Posterior vena cava (tissue), 2 donors: ENCODE results near the gene POU2F1. TPM values are rescaled to one million over a fixed set of nuclear protein-coding genes. Genes with fewer than 3 reads are reported as not detected.
"Not testable (repeated sequence)": the region's sequence is repeated elsewhere in the genome, so short reads cannot be mapped to it uniquely, and the experiment has no call there.

Experiments used
- DNase-seq: peaks from one replicate; pipeline ENCODE4 v3.0.0-alpha.2; 2020; ENCODE audit warnings: low spot score
- intact Hi-C, 2 donors: fragments of 100-400 bp; cut with DNase I; formaldehyde crosslinking; loops; one replicate each; pipeline versions ENCODE4 v1.14.1 to v1.14.2; 2022 to 2023
- total RNA-seq, 2 donors: library from RNA; stranded (reverse); fragmentation: NEBNext Ultra II Directional; extraction: Animal tissue kit (Norgen Biotek cat#: 25700); gene quantifications; one replicate each; pipeline ENCODE4 v1.2.1, GENCODE V29; 2021
- donor health status: DM: yes; HTN: yes; CAD: no.
- donor health status: DM: yes; HTN: yes; CAD: no.

POU2F1 gene
- total RNA-seq, 2 donors from 2014 or later: 19.2 to 21.1 TPM

- no peak for DNase-seq
- intact Hi-C loops: no loop called here
Observed at GRCh38 chr1:167297222-167298214, 76.8 kb downstream of the POU2F1 start.

GRCh38 chr1:167298325-167298724 is 77.6 kb downstream of the POU2F1 start:
- DNase-seq: no peak
- intact Hi-C loops: no loop called here

GRCh38 chr1:167301355-167301754 is 80.7 kb downstream of the POU2F1 start:
- no peak for DNase-seq
- intact Hi-C loops: no loop called here

- intact Hi-C loops: no loop called here
- DNase-seq: no peak
Observed at GRCh38 chr1:167304165-167304564, 83.5 kb downstream of the POU2F1 start.

GRCh38 chr1:167305059-167305705 is 84.5 kb downstream of the POU2F1 start:
- intact Hi-C loops: no loop called here
- no peak for DNase-seq

- intact Hi-C loops: no loop called here
- DNase-seq: no peak
Observed at GRCh38 chr1:167305706-167306277, 85.1 kb downstream of the POU2F1 start.

GRCh38 chr1:167310732-167311131 is 90.0 kb downstream of the POU2F1 start:
- intact Hi-C loops: no loop called here

GRCh38 chr1:167312871-167313270 is 92.2 kb downstream of the POU2F1 start:
- DNase-seq: no peak
- intact Hi-C loops: no loop called here

More at GRCh38 chr1:167310732-167311131, 90.0 kb downstream of the POU2F1 start:
- DNase-seq: no peak

GRCh38 chr1:167314671-167315070 is 94.0 kb downstream of the POU2F1 start:
- DNase-seq: no peak
- intact Hi-C loops: no loop called here

GRCh38 chr1:167317463-167317862 is 96.8 kb downstream of the POU2F1 start:
- DNase-seq: no peak
- intact Hi-C loops: no loop called here

GRCh38 chr1:167319206-167319605 is 98.5 kb downstream of the POU2F1 start:
- DNase-seq, intact Hi-C loops: not testable (repeated sequence)

- no peak for DNase-seq
- intact Hi-C loops: no loop called here
Observed at GRCh38 chr1:167322483-167322882, 101.8 kb downstream of the POU2F1 start.

- no peak for DNase-seq
- intact Hi-C loops: no loop called here
Observed at GRCh38 chr1:167325151-167325550, 104.5 kb downstream of the POU2F1 start.

GRCh38 chr1:167328306-167328815 is 107.7 kb downstream of the POU2F1 start:
- intact Hi-C loops: no loop called here
- DNase-seq: no peak

GRCh38 chr1:167328816-167329483 is 108.3 kb downstream of the POU2F1 start:
- intact Hi-C loops: no loop called here
- DNase-seq: no peak

GRCh38 chr1:167330601-167331293 is 110.1 kb downstream of the POU2F1 start:
- intact Hi-C loops: no loop called here
- DNase-seq: no peak

- intact Hi-C loops: no loop called here
- no peak for DNase-seq
Observed at GRCh38 chr1:167331650-167332049, 111.0 kb downstream of the POU2F1 start.

- no peak for DNase-seq
- intact Hi-C loops: no loop called here
Observed at GRCh38 chr1:167332503-167332902, 111.8 kb downstream of the POU2F1 start.

- intact Hi-C loops: no loop called here
- no peak for DNase-seq
Observed at GRCh38 chr1:167333124-167333523, 112.4 kb downstream of the POU2F1 start.
